Left renal pelvis (tissue), 4 donors: Measurements from ENCODE around the gene BRCA1. TPM values are rescaled to one million over a fixed set of nuclear protein-coding genes. Genes with fewer than 3 reads are reported as not detected.
"Not testable (repeated sequence)": the region's sequence is repeated elsewhere in the genome, so short reads cannot be mapped to it uniquely, and the experiment has no call there.

Source experiments
- DNase-seq, 4 donors: peaks; one replicate each; pipeline ENCODE4 v3.0.0-alpha.2; 2013; ENCODE audit warnings: low read depth in 4 of 4, low spot score in 3 of 4
- polyA plus RNA-seq, 4 donors: library from polyadenylated mRNA; unstranded; fragments of 120-200 nt; gene quantifications; one replicate each; pipeline ENCODE4 v1.2.1, GENCODE V29; 2013; ENCODE audit not compliant: insufficient read length in 4 of 4

The BRCA1 gene
- polyA plus RNA-seq, 4 donors = 11.0 to 17.2 (median 15.4) TPM

GRCh38 chr17:43070872-43071271 lies 54.3 kb downstream of the BRCA1 start:
- no peak for DNase-seq

- no peak for DNase-seq
Observed at GRCh38 chr17:43070257-43070656, 54.9 kb downstream of the BRCA1 start.

- no peak for DNase-seq
Observed at GRCh38 chr17:43069368-43069898, 55.7 kb downstream of the BRCA1 start.

GRCh38 chr17:43068570-43069367 lies 56.4 kb downstream of the BRCA1 start:
- DNase-seq = no peak

- no peak for DNase-seq
Observed at GRCh38 chr17:43062984-43063638, 62.1 kb downstream of the BRCA1 start.

GRCh38 chr17:43056051-43056450 lies 69.1 kb downstream of the BRCA1 start:
- DNase-seq = no peak

GRCh38 chr17:43053008-43053407 lies 72.2 kb downstream of the BRCA1 start:
- not testable (repeated sequence) for DNase-seq

GRCh38 chr17:43051969-43052368 lies 73.2 kb downstream of the BRCA1 start:
- DNase-seq = no peak

- no peak for DNase-seq
Observed at GRCh38 chr17:43044024-43044423, 81.1 kb downstream of the BRCA1 start.

- no peak for DNase-seq
Observed at GRCh38 chr17:43043307-43043706, 81.9 kb downstream of the BRCA1 start.

GRCh38 chr17:43042025-43042628 lies 83.0 kb downstream of the BRCA1 start:
- DNase-seq = no peak

- no peak for DNase-seq
Observed at GRCh38 chr17:43040655-43041054, 84.5 kb downstream of the BRCA1 start.

GRCh38 chr17:43039646-43040045 lies 85.5 kb downstream of the BRCA1 start:
- no peak for DNase-seq

- DNase-seq = no peak
Observed at GRCh38 chr17:43034894-43035293, 90.3 kb downstream of the BRCA1 start.

GRCh38 chr17:43033948-43034881 lies 90.9 kb downstream of the BRCA1 start:
- no peak for DNase-seq

GRCh38 chr17:43031666-43032065 lies 93.5 kb downstream of the BRCA1 start:
- no peak for DNase-seq

GRCh38 chr17:43030137-43030767 lies 94.9 kb downstream of the BRCA1 start:
- no peak for DNase-seq

- DNase-seq = no peak
Observed at GRCh38 chr17:43028221-43028861, 96.8 kb downstream of the BRCA1 start.
